IMR-90 (cell line): ENCODE data around the gene FYB2. TPM values are rescaled to one million over a fixed set of nuclear protein-coding genes. Genes with fewer than 3 reads are reported as not detected.

Experiments used
- ATAC-seq: fragments of 200-7000 bp; cut with Tn5 transposase; 2 replicates; pipeline ENCODE4 v1.9.1; 2020; ENCODE audit warnings: low read depth, mild to moderate bottlenecking, moderate library complexity
- BruUV-seq: library from RNA; stranded (reverse); fragments of 400-500 nt; replicated peaks from 2 replicates; lab custom pipeline; 2021; lab: Mats Ljungman, UMichigan
- CTCF ChIA-PET: fragments of 300-600 bp; formaldehyde crosslinking; extraction: SDS; loops from one replicate; lab custom pipeline; 2021; ENCODE audit warnings: antibody characterized with exemption; lab: Yijun Ruan, JAX
- POLR2A ChIA-PET: fragments of 300-600 bp; sonication (Branson Sonifier 250); formaldehyde crosslinking; loops from one replicate; lab custom pipeline; 2022; ENCODE audit warnings: antibody characterized with exemption; ENCODE audit not compliant: unreplicated experiment; lab: Charles Lee
- DNase-seq: peaks from one replicate; pipeline ENCODE4 v3.0.0; 2013
- H2AFZ ChIP-seq: replicated peaks from 2 replicates; pipeline ENCODE3; 2013; ENCODE audit warnings: low read length, mild to moderate bottlenecking; ENCODE audit not compliant: poor library complexity
- H2AK5ac ChIP-seq: 2 replicates; pipeline ENCODE4 v1.6.1; 2013; ENCODE audit warnings: low read depth, low read length, inconsistent platforms
- H2AK9ac ChIP-seq: replicated peaks from 2 replicates; pipeline ENCODE3; 2013; ENCODE audit warnings: mild to moderate bottlenecking, low read depth, low read length, moderate library complexity; ENCODE audit not compliant: poor library complexity
- H2BK120ac ChIP-seq: 2 replicates; pipeline ENCODE4 v1.6.1; 2013; ENCODE audit warnings: low read depth, low read length, inconsistent platforms
- H2BK15ac ChIP-seq: 3 replicates; pipeline ENCODE4 v1.6.1; 2013; ENCODE audit warnings: low read depth, low read length, inconsistent platforms
- H2BK20ac ChIP-seq: 2 replicates; pipeline ENCODE4 v1.6.1; 2013; ENCODE audit warnings: low read depth, mild to moderate bottlenecking, inconsistent platforms, low read length, moderate library complexity
- H2BK5ac ChIP-seq: 2 replicates; pipeline ENCODE4 v1.6.1; 2013; ENCODE audit warnings: mild to moderate bottlenecking, low read depth, low read length, inconsistent platforms; ENCODE audit not compliant: poor library complexity, severe bottlenecking
- H3K14ac ChIP-seq: replicated peaks from 2 replicates; pipeline ENCODE4 v1.6.1; 2013; ENCODE audit warnings: low read depth, low read length, inconsistent platforms
- H3K18ac ChIP-seq: 2 replicates; pipeline ENCODE4 v1.6.1; 2013; ENCODE audit warnings: low read depth, low read length, control low read depth
- H3K23ac ChIP-seq: 2 replicates; pipeline ENCODE4 v1.6.1; 2013; ENCODE audit warnings: low read depth, low read length, inconsistent platforms
- H3K27ac ChIP-seq: 2 replicates; pipeline ENCODE4 v1.5.1; 2013; ENCODE audit warnings: mild to moderate bottlenecking, control low read depth, low read length; ENCODE audit not compliant: insufficient read depth
- H3K27me3 ChIP-seq: 2 replicates; pipeline ENCODE4 v1.6.1; 2013; ENCODE audit warnings: low read length; ENCODE audit not compliant: control insufficient read depth, insufficient read depth
- H3K36me3 ChIP-seq: 2 replicates; pipeline ENCODE4 v1.6.1; 2013; ENCODE audit warnings: low read length, mixed read lengths; ENCODE audit not compliant: control insufficient read depth, insufficient read depth
- H3K4ac ChIP-seq: 2 replicates; pipeline ENCODE4 v1.6.1; 2013; ENCODE audit warnings: low read depth, low read length, inconsistent platforms
- H3K4me1 ChIP-seq: 2 replicates; pipeline ENCODE4 v1.6.1; 2013; ENCODE audit warnings: low read length, mixed read lengths; ENCODE audit not compliant: control insufficient read depth, insufficient read depth
- H3K4me2 ChIP-seq: 2 replicates; pipeline ENCODE4 v1.6.1; 2013; ENCODE audit warnings: low read depth, mild to moderate bottlenecking, control low read depth, low read length, moderate library complexity
- H3K4me3 ChIP-seq: 2 replicates; pipeline ENCODE4 v1.5.1; 2013; ENCODE audit warnings: low read depth, mild to moderate bottlenecking, control low read depth, low read length, moderate library complexity; ENCODE audit not compliant: insufficient read depth
- H3K56ac ChIP-seq: 2 replicates; pipeline ENCODE4 v1.6.1; 2013; ENCODE audit warnings: low read length, inconsistent platforms; ENCODE audit not compliant: insufficient read depth; ENCODE audit errors: extremely low read depth
- H3K79me1 ChIP-seq, 2 experiments: 2 replicates each; pipeline ENCODE4 v1.6.1; 2013; ENCODE audit warnings: low read length in 2 of 2, inconsistent platforms in 1 of 2, low read depth in 1 of 2
- H3K9ac ChIP-seq: 2 replicates; pipeline ENCODE4 v1.6.1; 2013; ENCODE audit warnings: low read depth, low read length, control low read depth
- H3K9me1 ChIP-seq: 2 replicates; pipeline ENCODE4 v1.6.1; 2013; ENCODE audit warnings: low read length, inconsistent platforms; ENCODE audit not compliant: insufficient read depth
- H3K9me3 ChIP-seq: 2 replicates; pipeline ENCODE4 v1.6.1; 2013; ENCODE audit warnings: low read length; ENCODE audit not compliant: control insufficient read depth, insufficient read depth
- H4K20me1 ChIP-seq: 2 replicates; pipeline ENCODE4 v1.6.1; 2013; ENCODE audit warnings: low read length, inconsistent platforms; ENCODE audit not compliant: insufficient read depth
- H4K5ac ChIP-seq: 2 replicates; pipeline ENCODE4 v1.6.1; 2013; ENCODE audit warnings: mild to moderate bottlenecking, low read depth, low read length, control low read depth
- H4K8ac ChIP-seq, 2 experiments: 2 replicates each; pipeline ENCODE4 v1.6.1; 2013; ENCODE audit warnings: low read depth in 2 of 2, low read length in 2 of 2, control low read depth in 1 of 2, inconsistent platforms in 1 of 2
- H4K91ac ChIP-seq: 2 replicates; pipeline ENCODE4 v1.6.1; 2013; ENCODE audit warnings: low read depth, low read length, inconsistent platforms; ENCODE audit not compliant: insufficient read depth
- BHLHE40 ChIP-seq: fragments of 150-350 bp; IDR thresholded peaks from 2 replicates; pipeline ENCODE4 v1.6.1; 2016; ENCODE audit warnings: mild to moderate bottlenecking, low read depth, low read length
- CHD1 ChIP-seq: IDR thresholded peaks from 2 replicates; pipeline ENCODE4 v1.6.1; 2012; ENCODE audit warnings: low read depth, low read length, improper control_type of control experiment
- FOS ChIP-seq: fragments of 150-350 bp; IDR thresholded peaks from 2 replicates; pipeline ENCODE4 v1.6.1; 2016; ENCODE audit warnings: low read depth, low read length
- MAFK ChIP-seq: IDR thresholded peaks from 2 replicates; pipeline ENCODE4 v1.6.1; 2012; ENCODE audit warnings: low read depth, low read length, improper control_type of control experiment
- MAZ ChIP-seq: IDR thresholded peaks from 2 replicates; pipeline ENCODE4 v1.6.1; 2012; ENCODE audit warnings: low read depth, mild to moderate bottlenecking, low read length, improper control_type of control experiment, moderate library complexity, borderline replicate concordance
- MXI1 ChIP-seq: IDR thresholded peaks from 2 replicates; pipeline ENCODE4 v1.6.1; 2012; ENCODE audit warnings: low read depth, mild to moderate bottlenecking, low read length, moderate library complexity, borderline replicate concordance
- NFE2L2 ChIP-seq: fragments of 150-350 bp; IDR thresholded peaks from 2 replicates; pipeline ENCODE4 v1.6.1; 2016; ENCODE audit warnings: low read depth, mild to moderate bottlenecking, low read length
- POLR2A ChIP-seq: IDR thresholded peaks from 2 replicates; pipeline ENCODE4 v1.6.1; 2012; ENCODE audit warnings: mild to moderate bottlenecking, low read depth, low read length
- RAD21 ChIP-seq: IDR thresholded peaks from 2 replicates; pipeline ENCODE4 v1.6.1; 2012; ENCODE audit warnings: low read length, improper control_type of control experiment
- RCOR1 ChIP-seq: IDR thresholded peaks from 2 replicates; pipeline ENCODE4 v1.6.1; 2012; ENCODE audit warnings: mild to moderate bottlenecking, low read length, improper control_type of control experiment; ENCODE audit not compliant: insufficient replicate concordance
- RFX5 ChIP-seq: IDR thresholded peaks from 2 replicates; pipeline ENCODE4 v1.8.0; 2012; ENCODE audit warnings: low read depth, mild to moderate bottlenecking, low read length, moderate library complexity
- WGBS, 2 experiments: methylation state at CpG; one replicate each; pipeline versions ENCODE4 v1.1.5 to v1.1.7; 2013; ENCODE audit warnings: missing lambda C conversion rate in 2 of 2; ENCODE audit not compliant: insufficient read length in 1 of 2; ENCODE audit errors: extremely low coverage in 2 of 2; 5-methylcytosine and 5-hydroxymethylcytosine counted together
- dilution Hi-C: fragments of 300-500 bp; cut with HindIII; formaldehyde crosslinking; loops from one replicate; pipeline ENCODE4 v1.14.3; 2018; ENCODE audit warnings: low sequenced_read_pairs; ENCODE audit not compliant: unreplicated experiment
- in situ Hi-C: fragments of 300-500 bp; cut with MboI; formaldehyde crosslinking; loops from 3 replicates; pipeline ENCODE4 v1.14.3; 2019; ENCODE audit warnings: low sequenced_read_pairs, inconsistent platforms, mixed read lengths
- intact Hi-C: fragments of 100-400 bp; cut with micrococcal nuclease; formaldehyde crosslinking; loops from 2 replicates; pipeline ENCODE4 v1.10.0; 2022
- polyA plus RNA-seq, 3 experiments: library from polyadenylated mRNA; depleted of rRNA; stranded (reverse); fragments of >200 nt; gene quantifications; 2 replicates each; pipeline ENCODE4 v1.2.3, GENCODE V29; 2012; ENCODE audit warnings: low replicate concordance in 1 of 3
- total RNA-seq: library from RNA; depleted of rRNA; stranded (reverse); fragments of >200 nt; gene quantifications from 2 replicates; pipeline ENCODE4 v1.2.3, GENCODE V29; 2012
- TF ChIP-seq, protein P1 (sequence below): fragments of 150-350 bp; IDR thresholded peaks from 2 replicates; pipeline ENCODE4 v1.6.1; 2016; ENCODE audit warnings: low read depth, mild to moderate bottlenecking, low read length, moderate library complexity, borderline replicate concordance
- TF ChIP-seq, protein P2 (sequence below): conservative IDR thresholded peaks from 2 replicates; pipeline ENCODE4 v1.5.1; 2012; ENCODE audit warnings: mild to moderate bottlenecking, low read depth, low read length, improper control_type of control experiment
- TF ChIP-seq, protein P3 (sequence below): fragments of 150-350 bp; IDR thresholded peaks from 2 replicates; pipeline ENCODE4 v1.6.1; 2017; ENCODE audit warnings: mild to moderate bottlenecking, antibody characterized with exemption, low read length, low read depth

The FYB2 gene
- total and polyA plus RNA-seq, 2 of the 4 experiments (the other 2 are of a cell fraction): under 0.01 TPM; not detected in 1

DNA sequence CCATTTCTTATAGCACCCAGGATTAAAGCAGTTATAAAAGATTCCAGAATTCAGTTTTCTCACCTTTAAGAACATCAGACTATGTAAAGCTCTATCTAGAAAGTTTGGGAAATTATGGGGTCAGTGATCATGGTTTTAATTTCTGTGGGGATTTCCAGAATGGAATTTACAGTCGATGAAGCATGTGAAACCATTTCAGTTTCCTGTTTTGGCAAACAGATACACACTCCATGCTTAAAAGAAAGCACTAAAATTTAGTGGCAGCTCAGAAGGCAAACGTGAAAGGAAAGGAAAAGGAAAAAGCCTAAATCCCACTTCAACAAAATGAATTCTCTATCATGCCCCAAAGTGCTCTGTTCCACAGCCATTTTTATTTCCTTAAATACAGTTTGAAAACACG lies 60.4 kb downstream of the FYB2 start:
- H4K20me1 ChIP-seq: no peaks in the 10 kb centered on the region
- H3K4ac ChIP-seq: no peak overlapping the region
- no peak overlapping the region for H3K4me3 ChIP-seq
- no peak overlapping the region for H2BK20ac ChIP-seq
- H2BK120ac ChIP-seq: no peak overlapping the region
- intact Hi-C loops: no loop called here
- ATAC-seq: no peak
- H2AK5ac ChIP-seq: no peak overlapping the region
- ChIA-PET POLR2A (no interaction called here), CTCF (interaction anchor here (0.7 kb wide), 1 partner anchor 166 kb away, joined by 3 read pairs; no protein-coding TSS in a partner anchor)
- H2BK5ac ChIP-seq: no peak overlapping the region
- H3K18ac ChIP-seq: no peak overlapping the region
- H2AFZ ChIP-seq: no peak overlapping the region
- no peak overlapping the region for H3K23ac ChIP-seq
- no CpG with 5 or more reads among the region's 3 CpGs for WGBS, 2 experiments
- DNase-seq: no peak
- H3K4me2 ChIP-seq: no peak overlapping the region
- TF ChIP-seq BHLHE40 (no peak), MXI1 (no peak), MAZ (no peak), RCOR1 (no peak), RAD21 (no peak), RFX5 (no peak), FOS (no peak), MAFK (no peak), NFE2L2 (no peak), POLR2A (no peak), CHD1 (no peak)
- TF ChIP-seq, protein P1, sequence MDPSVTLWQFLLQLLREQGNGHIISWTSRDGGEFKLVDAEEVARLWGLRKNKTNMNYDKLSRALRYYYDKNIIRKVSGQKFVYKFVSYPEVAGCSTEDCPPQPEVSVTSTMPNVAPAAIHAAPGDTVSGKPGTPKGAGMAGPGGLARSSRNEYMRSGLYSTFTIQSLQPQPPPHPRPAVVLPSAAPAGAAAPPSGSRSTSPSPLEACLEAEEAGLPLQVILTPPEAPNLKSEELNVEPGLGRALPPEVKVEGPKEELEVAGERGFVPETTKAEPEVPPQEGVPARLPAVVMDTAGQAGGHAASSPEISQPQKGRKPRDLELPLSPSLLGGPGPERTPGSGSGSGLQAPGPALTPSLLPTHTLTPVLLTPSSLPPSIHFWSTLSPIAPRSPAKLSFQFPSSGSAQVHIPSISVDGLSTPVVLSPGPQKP: no peak
- TF ChIP-seq, protein P2, sequence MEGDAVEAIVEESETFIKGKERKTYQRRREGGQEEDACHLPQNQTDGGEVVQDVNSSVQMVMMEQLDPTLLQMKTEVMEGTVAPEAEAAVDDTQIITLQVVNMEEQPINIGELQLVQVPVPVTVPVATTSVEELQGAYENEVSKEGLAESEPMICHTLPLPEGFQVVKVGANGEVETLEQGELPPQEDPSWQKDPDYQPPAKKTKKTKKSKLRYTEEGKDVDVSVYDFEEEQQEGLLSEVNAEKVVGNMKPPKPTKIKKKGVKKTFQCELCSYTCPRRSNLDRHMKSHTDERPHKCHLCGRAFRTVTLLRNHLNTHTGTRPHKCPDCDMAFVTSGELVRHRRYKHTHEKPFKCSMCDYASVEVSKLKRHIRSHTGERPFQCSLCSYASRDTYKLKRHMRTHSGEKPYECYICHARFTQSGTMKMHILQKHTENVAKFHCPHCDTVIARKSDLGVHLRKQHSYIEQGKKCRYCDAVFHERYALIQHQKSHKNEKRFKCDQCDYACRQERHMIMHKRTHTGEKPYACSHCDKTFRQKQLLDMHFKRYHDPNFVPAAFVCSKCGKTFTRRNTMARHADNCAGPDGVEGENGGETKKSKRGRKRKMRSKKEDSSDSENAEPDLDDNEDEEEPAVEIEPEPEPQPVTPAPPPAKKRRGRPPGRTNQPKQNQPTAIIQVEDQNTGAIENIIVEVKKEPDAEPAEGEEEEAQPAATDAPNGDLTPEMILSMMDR: no peak
- TF ChIP-seq, protein P3, sequence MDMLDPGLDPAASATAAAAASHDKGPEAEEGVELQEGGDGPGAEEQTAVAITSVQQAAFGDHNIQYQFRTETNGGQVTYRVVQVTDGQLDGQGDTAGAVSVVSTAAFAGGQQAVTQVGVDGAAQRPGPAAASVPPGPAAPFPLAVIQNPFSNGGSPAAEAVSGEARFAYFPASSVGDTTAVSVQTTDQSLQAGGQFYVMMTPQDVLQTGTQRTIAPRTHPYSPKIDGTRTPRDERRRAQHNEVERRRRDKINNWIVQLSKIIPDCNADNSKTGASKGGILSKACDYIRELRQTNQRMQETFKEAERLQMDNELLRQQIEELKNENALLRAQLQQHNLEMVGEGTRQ: no peak
- in situ Hi-C loops: no loop called here
- H3K27me3 ChIP-seq: peaks cover 1% of the 10 kb centered on the region; the same call in 1 of the 2 replicates
- H3K9me3 ChIP-seq: no peaks in the 10 kb centered on the region
- no peak overlapping the region for H4K8ac ChIP-seq
- no peak overlapping the region for H2AK9ac ChIP-seq
- H2BK15ac ChIP-seq: no peak overlapping the region
- no peaks in the 10 kb centered on the region; the same call in 1 of the 2 replicates for H3K9me1 ChIP-seq
- BruUV-seq: no TSS peak
- H3K36me3 ChIP-seq: no peaks in the 10 kb centered on the region
- H3K79me1 ChIP-seq: no peaks in the 10 kb centered on the region
- no peak overlapping the region for H3K9ac ChIP-seq
- H3K4me1 ChIP-seq: no peaks in the 10 kb centered on the region
- no peak overlapping the region for H3K56ac ChIP-seq
- no peak overlapping the region for H4K91ac ChIP-seq
- no peak overlapping the region for H3K14ac ChIP-seq
- dilution Hi-C loops: no loop called here
- H4K5ac ChIP-seq: no peak overlapping the region
- H3K27ac ChIP-seq: no peak overlapping the region
